BJ (cell line): ENCODE results near the gene LZTR1. TPM values are rescaled to one million over a fixed set of nuclear protein-coding genes. Genes with fewer than 3 reads are reported as not detected.

Experiments used
- CTCF ChIA-PET: fragments of 350-600 bp; formaldehyde crosslinking; extraction: SDS; loops from one replicate; lab custom pipeline; 2021; ENCODE audit warnings: antibody characterized with exemption, inconsistent platforms; lab: Yijun Ruan, JAX
- POLR2A ChIA-PET: fragments of 300-600 bp; sonication (Branson Sonifier 250); formaldehyde crosslinking; extraction: SDS; loops from one replicate; lab custom pipeline; 2021; ENCODE audit warnings: antibody characterized with exemption; lab: Charles Lee
- DNase-seq: peaks from one replicate; pipeline ENCODE4 v3.0.0-alpha.2; 2011; ENCODE audit warnings: low read depth
- H3K27me3 ChIP-seq: 2 replicates; pipeline ENCODE4 v1.6.0; 2011; ENCODE audit warnings: low read length; ENCODE audit not compliant: control insufficient read depth, insufficient read depth
- H3K36me3 ChIP-seq: 2 replicates; pipeline ENCODE4 v1.5.1; 2011; ENCODE audit warnings: low read length; ENCODE audit not compliant: control insufficient read depth, insufficient read depth
- H3K4me3 ChIP-seq: 2 replicates; pipeline ENCODE4 v1.5.1; 2011; ENCODE audit warnings: low read depth, mild to moderate bottlenecking, control low read depth, low read length
- polyA plus RNA-seq: library from polyadenylated mRNA; depleted of rRNA; stranded (reverse); fragments of >200 nt; gene quantifications from 2 replicates; pipeline ENCODE4 v1.2.3, GENCODE V29; 2011
- TF ChIP-seq, protein P1 (sequence below): IDR thresholded peaks from 2 replicates; pipeline ENCODE4 v1.5.1; 2011; ENCODE audit warnings: low read depth, mild to moderate bottlenecking, control low read depth, inconsistent platforms, low read length, moderate library complexity; ENCODE audit not compliant: insufficient read depth

The LZTR1 gene
- polyA plus RNA-seq, 1 experiment, result 45.9 TPM

- ChIA-PET CTCF (interaction anchor here (1.9 kb wide), 1 partner anchor 19 kb away, joined by 5 read pairs; no protein-coding TSS in a partner anchor), POLR2A (no interaction called here)
- TF ChIP-seq, protein P1, sequence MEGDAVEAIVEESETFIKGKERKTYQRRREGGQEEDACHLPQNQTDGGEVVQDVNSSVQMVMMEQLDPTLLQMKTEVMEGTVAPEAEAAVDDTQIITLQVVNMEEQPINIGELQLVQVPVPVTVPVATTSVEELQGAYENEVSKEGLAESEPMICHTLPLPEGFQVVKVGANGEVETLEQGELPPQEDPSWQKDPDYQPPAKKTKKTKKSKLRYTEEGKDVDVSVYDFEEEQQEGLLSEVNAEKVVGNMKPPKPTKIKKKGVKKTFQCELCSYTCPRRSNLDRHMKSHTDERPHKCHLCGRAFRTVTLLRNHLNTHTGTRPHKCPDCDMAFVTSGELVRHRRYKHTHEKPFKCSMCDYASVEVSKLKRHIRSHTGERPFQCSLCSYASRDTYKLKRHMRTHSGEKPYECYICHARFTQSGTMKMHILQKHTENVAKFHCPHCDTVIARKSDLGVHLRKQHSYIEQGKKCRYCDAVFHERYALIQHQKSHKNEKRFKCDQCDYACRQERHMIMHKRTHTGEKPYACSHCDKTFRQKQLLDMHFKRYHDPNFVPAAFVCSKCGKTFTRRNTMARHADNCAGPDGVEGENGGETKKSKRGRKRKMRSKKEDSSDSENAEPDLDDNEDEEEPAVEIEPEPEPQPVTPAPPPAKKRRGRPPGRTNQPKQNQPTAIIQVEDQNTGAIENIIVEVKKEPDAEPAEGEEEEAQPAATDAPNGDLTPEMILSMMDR, result no peak
- DNase-seq, result no peak
- no peaks in the 10 kb centered on the region for H3K36me3 ChIP-seq
- H3K27me3 ChIP-seq, result no peaks in the 10 kb centered on the region; the same call in 1 of the 2 replicates
- no peak overlapping the region for H3K4me3 ChIP-seq
Observed at GRCh38 chr22:20977019-20977418, 5.1 kb upstream of the LZTR1 start.

DNA sequence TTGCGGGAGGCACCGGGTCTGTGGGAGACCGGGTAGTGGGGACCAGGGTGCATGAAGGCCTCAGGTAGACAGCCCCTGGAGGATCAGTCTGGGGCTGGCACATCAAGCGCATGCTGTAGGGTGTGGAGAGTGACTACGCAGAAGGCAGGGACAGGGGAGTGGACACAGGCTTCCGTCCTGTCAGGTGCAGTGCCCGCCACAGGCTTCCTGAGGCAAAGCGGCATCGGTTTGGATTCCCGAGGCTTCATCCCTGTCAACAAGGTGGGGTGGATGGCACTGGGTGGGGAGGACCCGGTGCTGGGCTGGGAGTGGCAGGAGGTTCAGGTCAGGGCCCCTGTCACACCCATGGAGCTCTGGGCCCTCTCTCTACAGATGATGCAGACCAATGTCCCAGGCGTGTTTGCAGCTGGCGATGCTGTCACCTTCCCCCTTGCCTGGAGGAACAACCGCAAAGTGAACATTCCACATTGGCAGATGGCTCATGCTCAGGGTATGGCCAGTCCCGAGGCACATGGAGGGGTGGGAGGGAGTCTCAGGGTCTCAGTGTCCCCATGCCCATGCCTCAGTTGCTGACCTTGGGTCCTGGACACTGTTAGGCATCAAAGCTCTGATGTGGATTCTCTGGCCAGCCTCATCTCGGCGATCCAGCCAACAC is 4.5 kb upstream of the LZTR1 start:
- TF ChIP-seq, protein P1, result no peak
- Histone ChIP-seq H3K4me3 (no peak overlapping the region), H3K36me3 (no peaks in the 10 kb centered on the region), H3K27me3 (no peaks in the 10 kb centered on the region; the same call in 1 of the 2 replicates)
- DNase-seq, result no peak
- POLR2A ChIA-PET, result no interaction called here
- CTCF ChIA-PET, result interaction anchor here (1.2 kb wide), 1 partner anchor 92 kb away, joined by 3 read pairs; no protein-coding TSS in a partner anchor

DNA sequence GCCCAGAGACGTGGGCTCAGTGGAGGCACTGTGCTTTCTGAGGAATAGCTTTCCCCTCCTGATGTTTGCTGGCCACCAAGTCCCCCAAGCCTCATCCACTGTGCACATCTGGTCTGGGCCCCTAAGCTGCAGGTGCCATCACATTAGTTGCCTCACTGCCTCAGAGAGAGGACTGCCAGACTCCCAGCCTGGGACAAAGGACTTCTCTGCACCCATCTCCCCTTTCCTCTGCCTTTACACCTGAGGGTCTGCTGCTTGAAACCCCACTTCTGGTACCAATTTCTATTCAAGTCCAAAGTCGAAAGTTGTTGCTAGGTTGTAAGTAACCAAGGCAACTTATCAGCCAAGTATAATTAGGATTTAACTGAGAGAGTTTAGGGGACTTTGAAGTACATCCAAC is 3.7 kb upstream of the LZTR1 start:
- CTCF ChIA-PET, result interaction anchor here (1.2 to 1.7 kb wide), 2 partner anchors 17 to 93 kb away, joined by 3 to 4 read pairs; no protein-coding TSS in a partner anchor
- POLR2A ChIA-PET, result no interaction called here
- Histone ChIP-seq H3K36me3 (no peaks in the 10 kb centered on the region), H3K4me3 (no peak overlapping the region), H3K27me3 (no peaks in the 10 kb centered on the region; the same call in 1 of the 2 replicates)
- TF ChIP-seq, protein P1, result no peak
- no peak for DNase-seq

DNA sequence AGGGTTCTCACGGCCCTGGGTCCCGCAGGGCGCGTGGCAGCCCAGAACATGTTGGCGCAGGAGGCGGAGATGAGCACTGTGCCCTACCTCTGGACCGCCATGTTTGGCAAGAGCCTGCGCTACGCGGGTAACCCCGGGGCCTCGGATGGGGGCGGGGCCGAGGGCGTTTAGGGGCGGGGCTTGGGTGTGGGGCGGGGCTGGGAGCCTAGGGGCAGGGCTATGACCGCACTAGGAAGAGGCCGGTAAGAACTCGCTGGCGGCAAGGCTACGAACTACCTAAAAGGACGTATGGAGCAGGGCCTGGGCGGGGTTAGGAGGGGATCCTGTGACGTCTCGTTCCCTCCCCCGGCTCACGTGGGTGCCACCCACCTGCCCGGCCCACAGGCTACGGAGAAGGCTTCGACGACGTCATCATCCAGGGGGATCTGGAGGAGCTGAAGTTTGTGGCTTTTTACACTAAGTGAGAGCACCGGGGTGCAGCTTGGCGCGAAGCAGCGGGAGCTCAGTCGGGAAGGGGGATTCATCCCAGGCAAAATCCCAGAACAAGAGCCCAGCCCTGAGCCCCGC is 2.8 kb upstream of the LZTR1 start:
- peak overlapping the region; percentile 16 for H3K4me3 ChIP-seq
- H3K36me3 ChIP-seq, result peaks cover 3% of the 10 kb centered on the region; the same call in 1 of the 2 replicates
- ChIA-PET CTCF (interaction anchor here (0.8 to 1.7 kb wide), 3 partner anchors 18 to 94 kb away, joined by 3 to 4 read pairs (median 3); no protein-coding TSS in a partner anchor), POLR2A (no interaction called here)
- TF ChIP-seq, protein P1, result no peak
- no peaks in the 10 kb centered on the region; the same call in 1 of the 2 replicates for H3K27me3 ChIP-seq
- no peak for DNase-seq

DNA sequence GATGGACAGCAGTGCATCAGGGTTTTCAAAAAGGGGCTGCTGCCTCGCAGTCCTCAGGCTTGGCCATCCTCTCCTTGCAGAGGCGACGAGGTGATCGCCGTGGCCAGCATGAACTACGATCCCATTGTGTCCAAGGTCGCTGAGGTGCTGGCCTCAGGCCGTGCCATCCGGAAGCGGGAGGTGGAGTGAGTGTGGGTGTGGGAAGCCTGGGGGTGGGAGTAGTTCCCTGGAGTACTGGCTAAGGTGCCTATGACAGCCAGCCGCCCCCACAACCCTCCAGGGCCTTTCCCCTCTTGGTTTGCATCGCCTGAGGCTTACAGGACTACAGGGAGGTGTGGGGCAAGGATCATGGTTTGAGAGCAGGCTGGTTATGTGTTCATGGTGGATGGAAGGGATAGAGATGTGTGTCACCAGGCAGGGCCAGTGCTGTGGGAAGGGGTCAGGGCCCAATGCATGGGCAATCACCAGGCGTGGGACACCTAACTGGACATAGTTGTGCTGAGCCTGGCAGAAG is 2.1 kb upstream of the LZTR1 start:
- peak overlapping the region; percentile 16 for H3K4me3 ChIP-seq
- no peaks in the 10 kb centered on the region; the same call in 1 of the 2 replicates for H3K27me3 ChIP-seq
- H3K36me3 ChIP-seq, result peaks cover 3% of the 10 kb centered on the region; the same call in 1 of the 2 replicates
- TF ChIP-seq, protein P1, result no peak
- no peak for DNase-seq
- ChIA-PET POLR2A (no interaction called here), CTCF (interaction anchor here (0.8 to 2.5 kb wide), 3 partner anchors 18 to 94 kb away, joined by 3 to 7 read pairs (median 4); no protein-coding TSS in a partner anchor)
